Mesenchymal stem cell (in vitro differentiated cells and primary cell): Measurements from ENCODE around the gene ACTL7A.
"Not testable (repeated sequence)": the region's sequence is repeated elsewhere in the genome, so short reads cannot be mapped to it uniquely, and the experiment has no call there.

Source experiments
- DNase-seq: peaks from one replicate; pipeline ENCODE4 v3.0.0-alpha.2; 2013
- H2AFZ ChIP-seq: one replicate; pipeline ENCODE4 v1.6.1; 2013; ENCODE audit warnings: low read depth, mild to moderate bottlenecking, control low read depth, inconsistent platforms, low read length, moderate library complexity
- H2AK5ac ChIP-seq: 2 replicates; pipeline ENCODE4 v1.6.1; 2013; ENCODE audit warnings: low read length, moderate library complexity, mild to moderate bottlenecking, inconsistent platforms; ENCODE audit not compliant: severe bottlenecking
- H2BK120ac ChIP-seq: one replicate; pipeline ENCODE4 v1.6.1; 2013; ENCODE audit warnings: low read depth, mild to moderate bottlenecking, inconsistent platforms, low read length, moderate library complexity
- H2BK12ac ChIP-seq, 2 experiments: one replicate each; pipeline ENCODE4 v1.6.1; 2013; ENCODE audit warnings: inconsistent platforms in 2 of 2, low read length in 2 of 2, mild to moderate bottlenecking in 2 of 2, moderate library complexity in 2 of 2, control low read depth in 1 of 2
- H2BK15ac ChIP-seq: one replicate; pipeline ENCODE4 v1.6.1; 2013; ENCODE audit warnings: mild to moderate bottlenecking, low read depth, inconsistent platforms; ENCODE audit not compliant: poor library complexity, severe bottlenecking
- H2BK5ac ChIP-seq: 2 replicates; pipeline ENCODE4 v1.6.1; 2013; ENCODE audit warnings: low read depth, mild to moderate bottlenecking, low read length, control low read depth, inconsistent platforms; ENCODE audit not compliant: poor library complexity, severe bottlenecking
- H3K14ac ChIP-seq, 2 experiments: one replicate each; pipeline ENCODE4 v1.6.1; 2013; ENCODE audit warnings: inconsistent platforms in 2 of 2, low read length in 2 of 2, control low read depth in 1 of 2, mild to moderate bottlenecking in 1 of 2, moderate library complexity in 1 of 2
- H3K18ac ChIP-seq, 2 experiments: one replicate each; pipeline ENCODE4 v1.6.1; 2013; ENCODE audit warnings: inconsistent platforms in 2 of 2, low read length in 2 of 2, control low read depth in 1 of 2, low read depth in 1 of 2, mild to moderate bottlenecking in 1 of 2
- H3K23ac ChIP-seq, 2 experiments: one replicate each; pipeline ENCODE4 v1.6.1; 2013; ENCODE audit warnings: inconsistent platforms in 2 of 2, low read length in 2 of 2, mild to moderate bottlenecking in 2 of 2, moderate library complexity in 2 of 2, control low read depth in 1 of 2
- H3K27ac ChIP-seq: 2 replicates; pipeline ENCODE4 v1.5.1; 2013; ENCODE audit warnings: mild to moderate bottlenecking, moderate library complexity, low read length, control low read depth, inconsistent platforms; ENCODE audit not compliant: poor library complexity, severe bottlenecking
- H3K27me3 ChIP-seq, 2 experiments: 2 replicates each; pipeline versions ENCODE4 v1.6.1 to v1.7.0; 2013; ENCODE audit warnings: low read length in 2 of 2, mild to moderate bottlenecking in 2 of 2, moderate library complexity in 2 of 2, control low read depth in 1 of 2, inconsistent platforms in 1 of 2; ENCODE audit not compliant: control insufficient read depth in 1 of 2, insufficient read depth in 1 of 2
- H3K36me3 ChIP-seq, 2 experiments: 2 replicates each; pipeline versions ENCODE4 v1.6.1 to v1.7.0; 2013; ENCODE audit warnings: low read length in 2 of 2, control low read depth in 1 of 2, inconsistent platforms in 1 of 2, low read depth in 1 of 2, mild to moderate bottlenecking in 1 of 2; ENCODE audit not compliant: insufficient read depth in 2 of 2, control insufficient read depth in 1 of 2
- H3K4ac ChIP-seq, 2 experiments: one replicate each; pipeline ENCODE4 v1.6.1; 2013; ENCODE audit warnings: inconsistent platforms in 2 of 2, low read length in 2 of 2, mild to moderate bottlenecking in 2 of 2, moderate library complexity in 2 of 2, control low read depth in 1 of 2, low read depth in 1 of 2
- H3K4me1 ChIP-seq: 2 replicates; pipeline ENCODE4 v1.6.1; 2013; ENCODE audit warnings: low read depth, low read length, control low read depth; ENCODE audit not compliant: control insufficient read depth, insufficient read depth
- H3K4me2 ChIP-seq: 2 replicates; pipeline ENCODE4 v1.6.1; 2013; ENCODE audit warnings: low read length, mild to moderate bottlenecking, inconsistent platforms; ENCODE audit not compliant: poor library complexity, severe bottlenecking
- H3K4me3 ChIP-seq, 2 experiments: 2 replicates each; pipeline versions ENCODE4 v1.5.1 to v1.7.0; 2013; ENCODE audit warnings: low read length in 2 of 2, mild to moderate bottlenecking in 2 of 2, control low read depth in 1 of 2, low read depth in 1 of 2; ENCODE audit not compliant: insufficient read depth in 1 of 2
- H3K79me1 ChIP-seq: replicated peaks from 2 replicates; pipeline ENCODE4 v1.6.1; 2013; ENCODE audit warnings: mild to moderate bottlenecking, control low read depth, low read length, inconsistent platforms; ENCODE audit not compliant: poor library complexity, severe bottlenecking
- H3K9ac ChIP-seq: 2 replicates; pipeline ENCODE4 v1.7.0; 2013; ENCODE audit warnings: mild to moderate bottlenecking, low read length, moderate library complexity
- H3K9me3 ChIP-seq: 2 replicates; pipeline ENCODE4 v1.7.0; 2013; ENCODE audit warnings: mild to moderate bottlenecking, low read length; ENCODE audit not compliant: control insufficient read depth
- H4K8ac ChIP-seq: one replicate; pipeline ENCODE4 v1.6.1; 2013; ENCODE audit warnings: inconsistent platforms, mild to moderate bottlenecking, low read length, moderate library complexity
- H4K91ac ChIP-seq: one replicate; pipeline ENCODE4 v1.6.1; 2013; ENCODE audit warnings: mild to moderate bottlenecking, low read length, inconsistent platforms
- WGBS: methylation state at CpG from one replicate; pipeline ENCODE4 v1.1.7; 2013; ENCODE audit warnings: mixed read lengths; 5-methylcytosine and 5-hydroxymethylcytosine counted together

The ACTL7A gene

DNA sequence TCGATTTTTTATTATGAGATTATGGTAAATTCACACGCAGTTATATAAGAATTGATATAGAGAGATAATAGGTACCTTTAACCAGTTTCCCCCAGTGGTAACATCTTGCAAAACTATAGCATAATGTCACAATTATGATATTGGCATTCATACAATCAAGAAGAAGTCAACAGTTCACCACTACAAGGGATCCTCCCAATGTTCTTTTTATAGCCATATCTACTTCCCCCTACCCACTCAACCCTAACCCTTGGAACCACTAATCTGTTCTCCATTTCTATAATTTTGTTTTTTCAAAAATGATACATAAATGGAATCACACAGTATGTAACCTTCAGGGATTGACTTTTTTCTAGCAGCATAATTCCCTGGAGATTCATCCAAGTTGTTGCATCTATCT, 16.1 kb upstream of the ACTL7A start:
- H2BK5ac ChIP-seq, result no peak overlapping the region
- no peak overlapping the region for H2AK5ac ChIP-seq
- no peak overlapping the region for H3K18ac ChIP-seq
- no peaks in the 10 kb centered on the region for H3K36me3 ChIP-seq
- no peak overlapping the region for H3K9ac ChIP-seq
- no peak overlapping the region for H3K14ac ChIP-seq
- peaks cover 0 to 4% of the 10 kb centered on the region in 2 experiments for H3K27me3 ChIP-seq
- no peak overlapping the region for H2AFZ ChIP-seq
- no peaks in the 10 kb centered on the region for H3K4me1 ChIP-seq
- H3K79me1 ChIP-seq, result no peaks in the 10 kb centered on the region
- H3K4me2 ChIP-seq, result no peak overlapping the region
- H2BK15ac ChIP-seq, result no peak overlapping the region
- H3K4me3 ChIP-seq, result no peak overlapping the region
- H4K91ac ChIP-seq, result no peak overlapping the region
- no peak for DNase-seq
- H2BK12ac ChIP-seq, result no peak overlapping the region
- no peak overlapping the region for H3K27ac ChIP-seq
- no peak overlapping the region for H2BK120ac ChIP-seq
- H4K8ac ChIP-seq, result no peak overlapping the region
- no CpG with 5 or more reads among the region's 2 CpGs for WGBS
- no peaks in the 10 kb centered on the region for H3K9me3 ChIP-seq
- H3K4ac ChIP-seq, result no peak overlapping the region
- no peak overlapping the region for H3K23ac ChIP-seq

DNA sequence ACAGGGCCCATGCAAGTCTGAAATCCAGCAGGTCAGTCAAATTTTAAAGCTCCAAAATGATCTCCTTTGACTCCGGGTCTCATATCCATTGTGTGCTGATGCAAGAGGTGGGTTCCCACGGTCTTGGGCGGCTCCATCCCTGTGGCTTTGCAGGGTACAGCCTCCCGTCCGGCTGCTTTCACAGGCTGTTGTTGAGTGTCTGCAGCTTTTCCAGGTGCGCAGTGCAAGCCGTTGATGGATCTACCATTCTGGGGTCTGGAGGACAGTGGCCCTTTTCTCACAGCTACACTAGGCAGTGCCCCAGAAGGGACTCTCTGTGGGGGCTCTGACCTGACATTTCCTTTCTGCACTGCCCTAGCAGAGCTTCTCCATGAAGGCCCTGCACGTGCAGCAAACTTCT, 13.8 kb upstream of the ACTL7A start:
- H4K91ac ChIP-seq, result not testable (repeated sequence)

DNA sequence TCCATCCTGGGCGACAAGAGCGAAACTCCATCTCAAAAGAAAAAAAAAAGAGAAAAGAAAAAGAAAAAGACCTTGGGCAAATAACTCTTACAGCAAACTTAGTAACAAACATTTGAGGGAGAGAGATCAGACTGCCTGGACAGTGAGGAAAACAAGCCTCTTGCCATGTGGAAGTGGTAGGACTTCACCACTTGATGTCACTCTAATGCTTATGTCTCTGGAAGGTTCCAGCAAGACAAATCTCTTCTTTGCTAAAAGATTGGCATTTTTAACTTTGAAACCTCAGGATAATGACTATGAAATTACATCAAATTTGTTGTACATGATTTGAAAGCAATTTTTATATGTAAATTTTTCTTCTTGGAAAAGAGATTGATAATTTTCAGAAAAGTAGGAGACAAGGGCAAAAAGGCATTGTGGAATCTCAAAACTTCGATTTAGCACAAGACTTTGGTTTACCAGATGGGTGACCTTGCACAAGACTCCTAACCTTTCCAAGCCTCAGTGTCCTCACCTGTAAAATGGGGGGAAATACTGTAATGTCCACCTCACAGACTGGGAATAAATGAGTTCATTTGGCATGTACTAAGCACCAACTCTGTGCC, 11.7 kb upstream of the ACTL7A start:
- 85% methylated on average over 1 of the region's 3 CpGs for WGBS
- H2BK5ac ChIP-seq, result no peak overlapping the region

More for the DNA sequence above, 13.8 kb upstream of the ACTL7A start:
- not testable (repeated sequence) for H2AK5ac ChIP-seq, H3K36me3 ChIP-seq, H3K9ac ChIP-seq, H2BK5ac ChIP-seq, H2AFZ ChIP-seq, H4K8ac ChIP-seq, H3K4me2 ChIP-seq, H3K18ac ChIP-seq, H3K79me1 ChIP-seq, H2BK15ac ChIP-seq, H3K14ac ChIP-seq, H3K23ac ChIP-seq, H2BK120ac ChIP-seq, H3K4me3 ChIP-seq, H3K4ac ChIP-seq, H3K27ac ChIP-seq, DNase-seq, H3K4me1 ChIP-seq, H2BK12ac ChIP-seq, H3K9me3 ChIP-seq
- 89% methylated on average over 8 of the region's 8 CpGs for WGBS
- H3K27me3 ChIP-seq, result peaks cover 3 to 26% of the 10 kb centered on the region in 2 experiments

DNA sequence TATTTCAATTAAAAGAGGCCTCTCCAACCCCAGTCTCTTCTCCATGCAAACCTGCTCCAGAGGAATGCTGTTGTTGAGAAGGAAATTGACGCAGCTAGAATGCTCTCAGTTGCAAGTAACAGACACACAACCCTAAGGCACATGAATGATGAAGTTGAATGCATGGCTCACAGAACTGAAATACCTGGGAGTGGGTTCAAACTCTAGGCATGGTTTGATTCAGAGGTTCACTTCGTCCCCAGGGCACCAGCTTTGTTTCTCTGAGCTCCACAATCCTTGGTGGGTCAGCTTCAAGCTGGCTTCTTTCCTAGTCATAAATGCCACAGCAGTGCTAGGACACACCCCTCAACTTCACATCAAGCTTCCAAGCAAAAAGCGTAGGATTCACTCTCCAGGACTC, 10.9 kb upstream of the ACTL7A start:
- no peak overlapping the region for H2AFZ ChIP-seq
- no peak for DNase-seq
- H3K9ac ChIP-seq, result no peak overlapping the region
- no peaks in the 10 kb centered on the region for H3K79me1 ChIP-seq
- no peak overlapping the region for H2BK12ac ChIP-seq
- no peak overlapping the region for H3K4me3 ChIP-seq
- H3K4me1 ChIP-seq, result no peaks in the 10 kb centered on the region
- no peak overlapping the region for H3K18ac ChIP-seq
- H3K14ac ChIP-seq, result no peak overlapping the region
- H4K91ac ChIP-seq, result no peak overlapping the region
- no peak overlapping the region for H2BK5ac ChIP-seq
- H4K8ac ChIP-seq, result no peak overlapping the region
- H3K4me2 ChIP-seq, result no peak overlapping the region
- no peak overlapping the region for H2BK120ac ChIP-seq
- 62% methylated on average over 2 of the region's 3 CpGs for WGBS
- no peak overlapping the region for H3K4ac ChIP-seq
- H3K27me3 ChIP-seq, result peaks cover 3 to 28% of the 10 kb centered on the region in 2 experiments
- no peak overlapping the region for H3K27ac ChIP-seq
- H3K9me3 ChIP-seq, result no peaks in the 10 kb centered on the region
- H3K23ac ChIP-seq, result no peak overlapping the region
- H2AK5ac ChIP-seq, result no peak overlapping the region
- H3K36me3 ChIP-seq, result no peaks in the 10 kb centered on the region
- no peak overlapping the region for H2BK15ac ChIP-seq

More for the DNA sequence above, 11.7 kb upstream of the ACTL7A start:
- no peaks in the 10 kb centered on the region for H3K36me3 ChIP-seq
- no peak overlapping the region for H2BK120ac ChIP-seq
- no peak overlapping the region for H3K18ac ChIP-seq
- no peak overlapping the region for H2BK15ac ChIP-seq
- no peak overlapping the region for H4K91ac ChIP-seq
- no peak overlapping the region for H3K14ac ChIP-seq
- H2BK12ac ChIP-seq, result no peak overlapping the region
- H3K27me3 ChIP-seq, result peaks cover 3 to 27% of the 10 kb centered on the region in 2 experiments
- H3K4ac ChIP-seq, result no peak overlapping the region
- no peak overlapping the region for H3K4me3 ChIP-seq
- no peak overlapping the region for H4K8ac ChIP-seq
- no peak overlapping the region for H2AFZ ChIP-seq
- no peaks in the 10 kb centered on the region for H3K79me1 ChIP-seq
- H3K23ac ChIP-seq, result no peak overlapping the region
- H3K4me1 ChIP-seq, result no peaks in the 10 kb centered on the region
- no peaks in the 10 kb centered on the region for H3K9me3 ChIP-seq
- no peak overlapping the region for H3K27ac ChIP-seq
- no peak overlapping the region for H3K4me2 ChIP-seq
- H3K9ac ChIP-seq, result no peak overlapping the region
- DNase-seq, result no peak
- no peak overlapping the region for H2AK5ac ChIP-seq
